ENCODE measurements around the gene CTAG1B.
A peak's percentile ranks its signal among the peaks of the same experiment; 100 is the strongest.
"Not testable (repeated sequence)": the region's sequence is repeated elsewhere in the genome, so short reads cannot be mapped to it uniquely, and the experiment has no call there.

The CTAG1B gene
- long read RNA-seq, result 0 reads

DNA sequence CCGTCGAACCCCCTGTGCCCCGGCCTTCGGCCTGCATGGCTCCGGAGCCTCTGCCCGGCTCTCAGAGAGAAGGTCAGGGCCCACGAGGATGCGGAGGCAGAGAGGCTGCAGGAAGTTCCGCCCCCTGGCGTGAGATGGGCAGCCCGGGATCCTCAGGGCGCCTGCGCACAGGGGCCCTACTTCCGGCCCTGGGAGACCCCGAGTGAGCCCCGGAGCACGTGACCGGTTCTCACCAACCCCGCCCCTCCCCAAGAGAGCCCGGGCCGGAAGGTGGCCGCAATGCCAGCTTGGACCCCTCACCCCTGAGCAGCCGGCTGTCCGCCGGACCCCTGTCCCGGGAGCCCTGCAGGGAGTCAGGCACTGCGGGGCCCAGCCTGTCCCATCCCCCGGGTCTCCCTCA lies at the start of gene CTAG1B:
Gene CTAG1B, minus strand, starts transcription at position 101 of the 400 bp plus-strand sequence. Its CDS starts 64 bp downstream, at position 37.
- not testable (repeated sequence) for H3K4me3 ChIP-seq (replicated peaks; ENCODE audit: insufficient read depth, low read length); H3K27ac ChIP-seq (replicated peaks); DNase-seq (ENCODE audit: low read depth in 1 of 2, low spot score in 1 of 2); H3K27me3 ChIP-seq (ENCODE audit: insufficient read depth, poor library complexity, severe bottlenecking)

DNA sequence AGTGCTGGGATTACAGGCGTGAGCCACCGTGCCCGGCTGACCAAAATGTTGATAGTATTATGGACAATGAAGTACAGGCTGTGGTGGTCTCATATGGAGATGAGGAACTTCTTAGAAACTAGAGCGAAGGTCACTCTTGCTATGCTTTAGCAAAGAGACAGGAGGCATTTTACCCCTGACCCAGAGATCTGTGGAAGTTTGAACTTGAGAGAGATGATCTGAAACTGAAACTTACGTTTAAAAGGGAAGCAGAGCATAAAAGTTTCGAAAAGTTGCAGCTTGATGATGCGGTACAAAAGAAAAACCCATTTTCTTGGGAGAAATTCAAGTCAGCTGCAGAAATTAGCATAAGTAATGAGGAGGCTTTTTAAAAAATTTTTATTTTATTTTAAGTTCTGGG lies 42.8 kb upstream of the CTAG1B start:
- DNase-seq (ENCODE audit: low read depth in 1 of 2, low spot score in 1 of 2), result no peak
- no peaks in the 10 kb centered on the region for H3K27me3 ChIP-seq (ENCODE audit: insufficient read depth, poor library complexity, severe bottlenecking)
- TF ChIP-seq POLR2AphosphoS5 (IDR thresholded peaks at IDR 0.05; ENCODE audit: low read depth) (no peak), GABPA (IDR thresholded peaks at IDR 0.05; ENCODE audit: low read depth) (no peak), SPI1 (IDR thresholded peaks at IDR 0.05; ENCODE audit: borderline replicate concordance, low read depth) (no peak)
- TF ChIP-seq, protein P1, sequence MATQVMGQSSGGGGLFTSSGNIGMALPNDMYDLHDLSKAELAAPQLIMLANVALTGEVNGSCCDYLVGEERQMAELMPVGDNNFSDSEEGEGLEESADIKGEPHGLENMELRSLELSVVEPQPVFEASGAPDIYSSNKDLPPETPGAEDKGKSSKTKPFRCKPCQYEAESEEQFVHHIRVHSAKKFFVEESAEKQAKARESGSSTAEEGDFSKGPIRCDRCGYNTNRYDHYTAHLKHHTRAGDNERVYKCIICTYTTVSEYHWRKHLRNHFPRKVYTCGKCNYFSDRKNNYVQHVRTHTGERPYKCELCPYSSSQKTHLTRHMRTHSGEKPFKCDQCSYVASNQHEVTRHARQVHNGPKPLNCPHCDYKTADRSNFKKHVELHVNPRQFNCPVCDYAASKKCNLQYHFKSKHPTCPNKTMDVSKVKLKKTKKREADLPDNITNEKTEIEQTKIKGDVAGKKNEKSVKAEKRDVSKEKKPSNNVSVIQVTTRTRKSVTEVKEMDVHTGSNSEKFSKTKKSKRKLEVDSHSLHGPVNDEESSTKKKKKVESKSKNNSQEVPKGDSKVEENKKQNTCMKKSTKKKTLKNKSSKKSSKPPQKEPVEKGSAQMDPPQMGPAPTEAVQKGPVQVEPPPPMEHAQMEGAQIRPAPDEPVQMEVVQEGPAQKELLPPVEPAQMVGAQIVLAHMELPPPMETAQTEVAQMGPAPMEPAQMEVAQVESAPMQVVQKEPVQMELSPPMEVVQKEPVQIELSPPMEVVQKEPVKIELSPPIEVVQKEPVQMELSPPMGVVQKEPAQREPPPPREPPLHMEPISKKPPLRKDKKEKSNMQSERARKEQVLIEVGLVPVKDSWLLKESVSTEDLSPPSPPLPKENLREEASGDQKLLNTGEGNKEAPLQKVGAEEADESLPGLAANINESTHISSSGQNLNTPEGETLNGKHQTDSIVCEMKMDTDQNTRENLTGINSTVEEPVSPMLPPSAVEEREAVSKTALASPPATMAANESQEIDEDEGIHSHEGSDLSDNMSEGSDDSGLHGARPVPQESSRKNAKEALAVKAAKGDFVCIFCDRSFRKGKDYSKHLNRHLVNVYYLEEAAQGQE (IDR thresholded peaks at IDR 0.05; ENCODE audit: insufficient replicate concordance, low read depth), result no peak
- TF ChIP-seq, protein P2, sequence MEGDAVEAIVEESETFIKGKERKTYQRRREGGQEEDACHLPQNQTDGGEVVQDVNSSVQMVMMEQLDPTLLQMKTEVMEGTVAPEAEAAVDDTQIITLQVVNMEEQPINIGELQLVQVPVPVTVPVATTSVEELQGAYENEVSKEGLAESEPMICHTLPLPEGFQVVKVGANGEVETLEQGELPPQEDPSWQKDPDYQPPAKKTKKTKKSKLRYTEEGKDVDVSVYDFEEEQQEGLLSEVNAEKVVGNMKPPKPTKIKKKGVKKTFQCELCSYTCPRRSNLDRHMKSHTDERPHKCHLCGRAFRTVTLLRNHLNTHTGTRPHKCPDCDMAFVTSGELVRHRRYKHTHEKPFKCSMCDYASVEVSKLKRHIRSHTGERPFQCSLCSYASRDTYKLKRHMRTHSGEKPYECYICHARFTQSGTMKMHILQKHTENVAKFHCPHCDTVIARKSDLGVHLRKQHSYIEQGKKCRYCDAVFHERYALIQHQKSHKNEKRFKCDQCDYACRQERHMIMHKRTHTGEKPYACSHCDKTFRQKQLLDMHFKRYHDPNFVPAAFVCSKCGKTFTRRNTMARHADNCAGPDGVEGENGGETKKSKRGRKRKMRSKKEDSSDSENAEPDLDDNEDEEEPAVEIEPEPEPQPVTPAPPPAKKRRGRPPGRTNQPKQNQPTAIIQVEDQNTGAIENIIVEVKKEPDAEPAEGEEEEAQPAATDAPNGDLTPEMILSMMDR (IDR thresholded peaks at IDR 0.05; ENCODE audit: insufficient read depth, low read length), result no peak
- no peak overlapping the region for H3K27ac ChIP-seq (replicated peaks)
- no peak overlapping the region for H3K4me3 ChIP-seq (replicated peaks; ENCODE audit: insufficient read depth, low read length)

DNA sequence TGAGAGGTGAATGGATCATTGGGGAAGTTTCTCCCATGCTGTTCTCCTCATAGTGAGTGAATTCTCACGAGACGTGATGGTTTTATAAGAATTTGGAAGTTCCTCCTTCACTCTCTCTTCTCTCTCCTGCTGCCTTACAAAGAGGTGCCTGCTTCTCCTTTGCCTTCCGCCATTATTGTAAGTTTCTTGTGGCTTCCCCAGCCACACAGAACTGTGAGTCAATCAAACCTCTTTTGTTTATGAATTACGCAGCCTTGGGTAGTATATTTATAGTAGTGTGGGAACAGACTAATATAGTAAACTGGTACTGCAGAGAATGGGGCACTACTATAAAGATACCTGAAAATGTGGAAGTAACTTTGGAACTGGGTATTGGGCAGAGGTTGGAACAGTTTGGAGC lies 42.1 kb upstream of the CTAG1B start:
- H3K27ac ChIP-seq (replicated peaks), result no peak overlapping the region
- TF ChIP-seq, protein P1 (IDR thresholded peaks at IDR 0.05; ENCODE audit: insufficient replicate concordance, low read depth), result no peak
- TF ChIP-seq GABPA (IDR thresholded peaks at IDR 0.05; ENCODE audit: low read depth), result no peak
- TF ChIP-seq, protein P2 (IDR thresholded peaks at IDR 0.05; ENCODE audit: insufficient read depth, low read length), result no peak
- no peak for TF ChIP-seq POLR2AphosphoS5 (IDR thresholded peaks at IDR 0.05; ENCODE audit: low read depth)
- TF ChIP-seq SPI1 (IDR thresholded peaks at IDR 0.05; ENCODE audit: borderline replicate concordance, low read depth), result no peak
- H3K4me3 ChIP-seq (replicated peaks; ENCODE audit: insufficient read depth, low read length), result no peak overlapping the region
- H3K27me3 ChIP-seq (ENCODE audit: insufficient read depth, poor library complexity, severe bottlenecking), result no peaks in the 10 kb centered on the region
- peak in 1 of 2 experiments; percentile 29 for DNase-seq (ENCODE audit: low read depth in 1 of 2, low spot score in 1 of 2)

DNA sequence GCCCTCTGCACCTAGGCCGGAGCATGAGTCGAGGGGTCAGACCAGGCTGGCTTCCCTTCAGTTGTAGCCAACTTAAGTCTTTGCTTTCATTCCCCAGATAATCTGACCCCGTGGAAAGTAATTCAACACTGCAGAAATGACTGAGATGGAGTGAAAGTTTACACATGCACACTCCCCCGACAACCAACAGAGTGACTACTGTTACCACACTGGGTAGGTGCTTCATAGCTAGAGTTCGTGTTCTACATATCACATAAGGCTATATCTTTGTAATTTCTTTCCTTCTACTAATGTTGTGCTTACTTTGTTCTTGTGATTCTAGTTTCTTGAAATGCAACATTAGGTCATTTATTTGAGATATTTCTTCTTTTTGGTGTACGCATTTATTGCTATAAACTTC lies 41.5 kb upstream of the CTAG1B start:
- H3K27me3 ChIP-seq (ENCODE audit: insufficient read depth, poor library complexity, severe bottlenecking), result no peaks in the 10 kb centered on the region
- DNase-seq (ENCODE audit: low read depth in 1 of 2, low spot score in 1 of 2), result no peak
- TF ChIP-seq GABPA (IDR thresholded peaks at IDR 0.05; ENCODE audit: low read depth) (no peak), POLR2AphosphoS5 (IDR thresholded peaks at IDR 0.05; ENCODE audit: low read depth) (no peak), SPI1 (IDR thresholded peaks at IDR 0.05; ENCODE audit: borderline replicate concordance, low read depth) (no peak)
- TF ChIP-seq, protein P1 (IDR thresholded peaks at IDR 0.05; ENCODE audit: insufficient replicate concordance, low read depth), result no peak
- TF ChIP-seq, protein P2 (IDR thresholded peaks at IDR 0.05; ENCODE audit: insufficient read depth, low read length), result no peak
- H3K4me3 ChIP-seq (replicated peaks; ENCODE audit: insufficient read depth, low read length), result no peak overlapping the region
- H3K27ac ChIP-seq (replicated peaks), result no peak overlapping the region
